Measurements from ENCODE around the gene SPARC.

DNA sequence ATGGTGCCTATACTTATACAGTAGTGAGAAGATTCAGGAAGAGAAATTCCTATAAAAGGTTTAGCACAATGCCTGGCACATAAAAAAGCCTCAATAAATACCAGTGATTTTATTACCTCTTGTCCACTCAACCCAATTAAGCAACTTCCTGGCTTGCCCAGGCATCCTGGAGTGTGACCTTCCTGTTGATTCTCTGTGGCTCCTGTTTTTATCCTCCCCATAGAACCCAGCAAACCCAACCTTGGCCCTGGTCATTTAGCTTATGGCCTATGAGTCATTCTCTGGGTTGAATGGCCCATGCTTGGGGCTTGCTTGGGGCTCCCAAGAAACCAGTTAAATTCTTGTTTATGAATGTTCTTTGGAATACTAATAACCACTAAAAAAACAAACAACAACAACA is 21.4 kb upstream of the SPARC start:
- no peak for TF ChIP-seq EZH2 (IDR thresholded peaks at IDR 0.05; ENCODE audit: insufficient read depth, poor library complexity, severe bottlenecking)
- no peak for TF ChIP-seq EZH2phosphoT487 (IDR thresholded peaks at IDR 0.05; ENCODE audit: insufficient read depth, low read depth)

Measured in GM23248 (cell line).